H1 (cell line): ENCODE data around the gene HM13.

Experiments used
- BCL11A ChIP-seq, 2 experiments: IDR thresholded peaks; one replicate each; pipeline ENCODE4 v1.6.1; 2011; ENCODE audit warnings: low read depth in 2 of 2, low read length in 2 of 2, mild to moderate bottlenecking in 2 of 2
- CTCF ChIP-seq, 3 experiments: IDR thresholded peaks; 1 replicate in 2 of 3; 2 replicates in 1 of 3; pipeline versions ENCODE4 v1.5.1 to v1.6.1; 2011; ENCODE audit warnings: low read length in 3 of 3, mild to moderate bottlenecking in 3 of 3, inconsistent platforms in 2 of 3, low read depth in 1 of 3, moderate library complexity in 1 of 3; ENCODE audit not compliant: insufficient read depth in 1 of 3; ENCODE audit errors: control extremely low read depth in 1 of 3
- POLR2A ChIP-seq, 2 experiments: IDR thresholded peaks; 1 replicate in 1 of 2; 2 replicates in 1 of 2; pipeline ENCODE4 v1.6.1; 2011; ENCODE audit warnings: low read depth in 2 of 2, low read length in 2 of 2, mild to moderate bottlenecking in 2 of 2; ENCODE audit errors: control extremely low read depth in 1 of 2
- SP1 ChIP-seq: IDR thresholded peaks from 2 replicates; pipeline ENCODE4 v1.6.1; 2011; ENCODE audit warnings: low read depth, low read length
- YY1 ChIP-seq: IDR thresholded peaks from 2 replicates; pipeline ENCODE4 v1.6.1; 2011; ENCODE audit warnings: low read depth, mild to moderate bottlenecking, low read length

- no peak for TF ChIP-seq BCL11A (IDR thresholded peaks at IDR 0.05; ENCODE audit: low read depth in 2 of 2, low read length in 2 of 2)
- no peak for TF ChIP-seq POLR2A (IDR thresholded peaks at IDR 0.05; ENCODE audit: control extremely low read depth in 1 of 2, low read depth in 2 of 2, low read length in 2 of 2)
- TF ChIP-seq CTCF (IDR thresholded peaks at IDR 0.05; ENCODE audit: control extremely low read depth in 1 of 3, insufficient read depth in 1 of 3, low read depth in 1 of 3, low read length in 3 of 3), result no peak
- no peak for TF ChIP-seq YY1
- TF ChIP-seq SP1, result no peak
Observed at GRCh38 chr20:31560746-31561598, 46.7 kb downstream of the HM13 start.
